ENCODE data around the gene STX8. TPM values are rescaled to one million over a fixed set of nuclear protein-coding genes. Genes with fewer than 3 reads are reported as not detected.
"Not testable (repeated sequence)": the region's sequence is repeated elsewhere in the genome, so short reads cannot be mapped to it uniquely, and the experiment has no call there.

The STX8 gene
- total RNA-seq, 1 donor from 2014 or later: 52.1 TPM

- no peak for DNase-seq
These were observed 77.1 kb downstream of the STX8 start for GRCh38 chr17:9498490-9498889.

- DNase-seq: no peak
These were observed 87.1 kb downstream of the STX8 start for GRCh38 chr17:9488556-9488955.

- no peak for DNase-seq
These were observed 88.2 kb downstream of the STX8 start for GRCh38 chr17:9487406-9487805.

GRCh38 chr17:9484789-9485188 lies 90.8 kb downstream of the STX8 start:
- DNase-seq: no peak

GRCh38 chr17:9479964-9480363 lies 95.7 kb downstream of the STX8 start:
- DNase-seq: no peak

- no peak for DNase-seq
These were observed 96.7 kb downstream of the STX8 start for GRCh38 chr17:9478889-9479288.

GRCh38 chr17:9475101-9475658 lies 100.4 kb downstream of the STX8 start:
- no peak for DNase-seq

- peak; percentile 30 for DNase-seq
These were observed 101.9 kb downstream of the STX8 start for GRCh38 chr17:9473711-9474110.

- DNase-seq: no peak
These were observed 103.1 kb downstream of the STX8 start for GRCh38 chr17:9472541-9472940.

- DNase-seq: no peak
These were observed 103.5 kb downstream of the STX8 start for GRCh38 chr17:9472094-9472493.

GRCh38 chr17:9470171-9470570 lies 105.4 kb downstream of the STX8 start:
- DNase-seq: peak; percentile 76

- DNase-seq: no peak
These were observed 106.7 kb downstream of the STX8 start for GRCh38 chr17:9468937-9469336.

- DNase-seq: no peak
These were observed 107.1 kb downstream of the STX8 start for GRCh38 chr17:9468532-9468931.

GRCh38 chr17:9467518-9467917 lies 108.1 kb downstream of the STX8 start:
- DNase-seq: no peak

GRCh38 chr17:9465210-9465921 lies 110.3 kb downstream of the STX8 start:
- DNase-seq: peak; percentile 51

- DNase-seq: no peak
These were observed 118.6 kb downstream of the STX8 start for GRCh38 chr17:9457005-9457404.

- peak; percentile 48 for DNase-seq
These were observed 119.3 kb downstream of the STX8 start for GRCh38 chr17:9456330-9456729.

GRCh38 chr17:9451934-9452333 lies 123.7 kb downstream of the STX8 start:
- DNase-seq: no peak

- DNase-seq: not testable (repeated sequence)
These were observed 128.3 kb downstream of the STX8 start for GRCh38 chr17:9447298-9447697.

GRCh38 chr17:9446528-9446927 lies 129.1 kb downstream of the STX8 start:
- no peak for DNase-seq

GRCh38 chr17:9445424-9445823 lies 130.2 kb downstream of the STX8 start:
- DNase-seq: no peak

- DNase-seq: no peak
These were observed 130.9 kb downstream of the STX8 start for GRCh38 chr17:9444687-9445086.

- DNase-seq: no peak
These were observed 131.8 kb downstream of the STX8 start for GRCh38 chr17:9443811-9444210.

- DNase-seq: no peak
These were observed 135.8 kb downstream of the STX8 start for GRCh38 chr17:9439851-9440250.

Measured in skin of body (tissue), 2 donors.